ENCODE data around the gene IGF2R. TPM values are rescaled to one million over a fixed set of nuclear protein-coding genes. Genes with fewer than 3 reads are reported as not detected.

IGF2R gene
- total RNA-seq, 2 experiments from 2014 or later: 19.3 to 37.6 TPM

DNA sequence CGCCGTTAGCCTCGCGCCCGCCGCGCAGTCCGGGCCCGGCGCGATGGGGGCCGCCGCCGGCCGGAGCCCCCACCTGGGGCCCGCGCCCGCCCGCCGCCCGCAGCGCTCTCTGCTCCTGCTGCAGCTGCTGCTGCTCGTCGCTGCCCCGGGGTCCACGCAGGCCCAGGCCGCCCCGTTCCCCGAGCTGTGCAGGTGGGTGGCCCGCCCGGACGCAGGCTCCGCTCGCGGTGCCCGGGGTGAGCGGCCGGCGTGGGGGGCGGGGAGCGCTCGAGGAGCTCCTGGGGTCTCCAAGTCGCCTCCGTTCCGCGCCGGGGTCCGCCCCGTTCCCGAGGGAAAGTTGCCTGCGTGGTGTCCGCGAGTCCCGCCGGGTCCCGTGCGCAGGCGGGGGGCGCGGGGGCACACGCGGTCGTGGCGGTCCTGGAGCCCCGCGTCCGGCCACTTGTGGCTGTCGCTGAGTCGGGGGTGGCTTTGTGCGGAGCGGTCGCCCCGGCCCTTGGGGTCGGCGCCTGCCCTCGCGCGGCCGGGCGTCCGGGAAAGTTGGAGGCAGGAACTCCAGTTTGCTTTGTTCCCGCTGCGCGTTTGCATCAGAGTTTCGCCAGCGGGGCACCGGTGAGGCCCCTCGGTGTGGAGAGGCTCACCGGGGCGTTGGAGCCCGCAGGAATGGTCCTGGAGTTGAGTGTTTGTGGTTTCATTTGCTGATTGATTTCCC lies 476 bp downstream of the IGF2R start:
- Histone ChIP-seq H3K9me3 (ENCODE audit: low read length) (no peaks in the 10 kb centered on the region), H3K79me2 (ENCODE audit: insufficient read depth, low read depth, low read length) (peaks cover 45% of the 10 kb centered on the region; the same call in 1 of the 2 replicates), H3K4me2 (ENCODE audit: low read length) (peak overlapping the region; percentile 81), H3K27ac (ENCODE audit: low read depth, low read length, poor library complexity, severe bottlenecking) (no peak overlapping the region), H2AFZ (ENCODE audit: low read length) (no peak overlapping the region), H3K9me2 (ENCODE audit: insufficient read depth, low read length) (no peaks in the 10 kb centered on the region), H3K4me1 (ENCODE audit: insufficient read depth, low read length, poor library complexity, severe bottlenecking) (peaks cover 17% of the 10 kb centered on the region), H3K36me3 (ENCODE audit: insufficient read depth, low read length) (no peaks in the 10 kb centered on the region), H4K20me1 (ENCODE audit: insufficient read depth, low read length) (peaks cover 14% of the 10 kb centered on the region), H3K4me3 (ENCODE audit: low read depth, low read length, poor library complexity, severe bottlenecking) (peak overlapping the region; percentile 92)
- POLR2A ChIA-PET: interaction anchor here (1.2 to 1.6 kb wide), 2 partner anchors 13 to 113 kb away, joined by 3 to 6 read pairs; no protein-coding TSS in a partner anchor
- peak; percentile 35 for DNase-seq (ENCODE audit: low spot score)
- CTCF ChIA-PET (ENCODE audit: unreplicated experiment): no interaction called here
- intact Hi-C loops (cut with micrococcal nuclease; ENCODE audit: unreplicated experiment): loop anchor here (1.0 to 10.0 kb wide), 3 partner anchors 10 to 277 kb away; partner anchors contain the start of genes MRPL18 and SOD2
- TF ChIP-seq, protein P1, sequence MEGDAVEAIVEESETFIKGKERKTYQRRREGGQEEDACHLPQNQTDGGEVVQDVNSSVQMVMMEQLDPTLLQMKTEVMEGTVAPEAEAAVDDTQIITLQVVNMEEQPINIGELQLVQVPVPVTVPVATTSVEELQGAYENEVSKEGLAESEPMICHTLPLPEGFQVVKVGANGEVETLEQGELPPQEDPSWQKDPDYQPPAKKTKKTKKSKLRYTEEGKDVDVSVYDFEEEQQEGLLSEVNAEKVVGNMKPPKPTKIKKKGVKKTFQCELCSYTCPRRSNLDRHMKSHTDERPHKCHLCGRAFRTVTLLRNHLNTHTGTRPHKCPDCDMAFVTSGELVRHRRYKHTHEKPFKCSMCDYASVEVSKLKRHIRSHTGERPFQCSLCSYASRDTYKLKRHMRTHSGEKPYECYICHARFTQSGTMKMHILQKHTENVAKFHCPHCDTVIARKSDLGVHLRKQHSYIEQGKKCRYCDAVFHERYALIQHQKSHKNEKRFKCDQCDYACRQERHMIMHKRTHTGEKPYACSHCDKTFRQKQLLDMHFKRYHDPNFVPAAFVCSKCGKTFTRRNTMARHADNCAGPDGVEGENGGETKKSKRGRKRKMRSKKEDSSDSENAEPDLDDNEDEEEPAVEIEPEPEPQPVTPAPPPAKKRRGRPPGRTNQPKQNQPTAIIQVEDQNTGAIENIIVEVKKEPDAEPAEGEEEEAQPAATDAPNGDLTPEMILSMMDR (conservative IDR thresholded peaks at IDR 0.05; ENCODE audit: low read length): no peak
- TF ChIP-seq EZH2phosphoT487 (IDR thresholded peaks at IDR 0.05; ENCODE audit: borderline replicate concordance, low read depth, low read length): no peak
- no TSS peak for BruUV-seq (replicated peaks)

DNA sequence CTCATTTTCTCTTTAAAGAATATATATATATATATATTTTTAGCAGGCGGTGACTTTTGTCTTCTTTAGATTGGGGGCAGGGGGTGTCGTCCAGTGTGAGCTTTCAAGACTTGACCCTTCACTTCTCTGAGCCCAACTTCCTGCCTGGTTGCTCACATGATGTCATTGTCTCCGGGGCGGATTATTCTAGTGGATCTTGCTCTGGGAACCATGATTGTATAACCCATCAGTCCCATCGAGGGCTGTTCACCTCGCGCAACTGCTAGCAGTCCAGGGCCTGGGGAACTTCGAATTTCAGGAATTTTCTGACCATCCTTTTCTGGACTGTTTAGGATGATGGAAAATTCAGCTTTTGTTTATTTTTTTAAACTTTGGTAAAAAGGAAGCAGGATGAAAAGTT lies 1.0 kb downstream of the IGF2R start:
- no peaks in the 10 kb centered on the region for H3K36me3 ChIP-seq (ENCODE audit: insufficient read depth, low read length)
- H2AFZ ChIP-seq (ENCODE audit: low read length): no peak overlapping the region
- no TSS peak for BruUV-seq (replicated peaks)
- TF ChIP-seq, protein P1 (conservative IDR thresholded peaks at IDR 0.05; ENCODE audit: low read length): no peak
- TF ChIP-seq EZH2phosphoT487 (IDR thresholded peaks at IDR 0.05; ENCODE audit: borderline replicate concordance, low read depth, low read length): no peak
- H3K27ac ChIP-seq (ENCODE audit: low read depth, low read length, poor library complexity, severe bottlenecking): no peak overlapping the region
- CTCF ChIA-PET (ENCODE audit: unreplicated experiment): no interaction called here
- H3K9me3 ChIP-seq (ENCODE audit: low read length): no peaks in the 10 kb centered on the region
- H3K4me2 ChIP-seq (ENCODE audit: low read length): peak overlapping the region; percentile 81
- H3K4me3 ChIP-seq (ENCODE audit: low read depth, low read length, poor library complexity, severe bottlenecking): peak overlapping the region; percentile 92
- peaks cover 47% of the 10 kb centered on the region; the same call in 1 of the 2 replicates for H3K79me2 ChIP-seq (ENCODE audit: insufficient read depth, low read depth, low read length)
- intact Hi-C loops (cut with micrococcal nuclease; ENCODE audit: unreplicated experiment): loop anchor here (1.0 to 10.0 kb wide), 4 partner anchors 9 to 775 kb away; partner anchors contain the start of genes MRPL18 and SOD2
- peak; percentile 21 for DNase-seq (ENCODE audit: low spot score)
- peaks cover 14% of the 10 kb centered on the region for H4K20me1 ChIP-seq (ENCODE audit: insufficient read depth, low read length)
- POLR2A ChIA-PET: interaction anchor here (1.2 to 1.6 kb wide), 2 partner anchors 12 to 112 kb away, joined by 3 to 6 read pairs; no protein-coding TSS in a partner anchor
- H3K4me1 ChIP-seq (ENCODE audit: insufficient read depth, low read length, poor library complexity, severe bottlenecking): peaks cover 17% of the 10 kb centered on the region
- no peaks in the 10 kb centered on the region for H3K9me2 ChIP-seq (ENCODE audit: insufficient read depth, low read length)

DNA sequence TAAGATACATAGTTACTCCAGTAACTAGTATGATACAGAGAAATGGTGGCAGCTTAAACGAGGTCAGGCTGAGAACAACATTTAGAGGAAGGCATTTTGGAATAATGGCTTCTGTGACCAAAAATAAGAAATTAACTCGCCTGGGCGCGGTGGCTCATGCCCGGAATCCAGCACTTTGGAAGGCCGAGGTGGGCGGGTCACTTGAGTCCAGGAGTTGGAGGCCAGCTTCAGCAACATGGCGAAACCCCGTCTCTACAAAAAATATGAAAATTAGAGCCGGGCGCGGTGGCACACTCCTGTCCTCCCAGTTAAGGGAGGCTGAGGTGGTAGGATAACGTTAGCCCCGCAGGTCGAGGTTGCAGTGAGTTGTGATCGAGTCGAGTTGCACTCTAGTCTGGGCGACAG lies 1.8 kb downstream of the IGF2R start:
- intact Hi-C loops (cut with micrococcal nuclease; ENCODE audit: unreplicated experiment): loop anchor here (10.0 kb wide), 1 partner anchor 774 kb away; no protein-coding TSS in a partner anchor
- no peak for DNase-seq (ENCODE audit: low spot score)
- BruUV-seq (replicated peaks): no TSS peak
- Histone ChIP-seq H3K4me2 (ENCODE audit: low read length) (peak overlapping the region; percentile 81), H4K20me1 (ENCODE audit: insufficient read depth, low read length) (peaks cover 14% of the 10 kb centered on the region), H3K4me3 (ENCODE audit: low read depth, low read length, poor library complexity, severe bottlenecking) (peak overlapping the region; percentile 92), H3K27ac (ENCODE audit: low read depth, low read length, poor library complexity, severe bottlenecking) (no peak overlapping the region), H3K4me1 (ENCODE audit: insufficient read depth, low read length, poor library complexity, severe bottlenecking) (peaks cover 17% of the 10 kb centered on the region), H3K9me2 (ENCODE audit: insufficient read depth, low read length) (no peaks in the 10 kb centered on the region), H3K36me3 (ENCODE audit: insufficient read depth, low read length) (no peaks in the 10 kb centered on the region), H2AFZ (ENCODE audit: low read length) (no peak overlapping the region), H3K79me2 (ENCODE audit: insufficient read depth, low read depth, low read length) (peaks cover 53% of the 10 kb centered on the region; the same call in 1 of the 2 replicates), H3K9me3 (ENCODE audit: low read length) (no peaks in the 10 kb centered on the region)
- no peak for TF ChIP-seq EZH2phosphoT487 (IDR thresholded peaks at IDR 0.05; ENCODE audit: borderline replicate concordance, low read depth, low read length)
- TF ChIP-seq, protein P1 (conservative IDR thresholded peaks at IDR 0.05; ENCODE audit: low read length): no peak
- ChIA-PET POLR2A (no interaction called here), CTCF (ENCODE audit: unreplicated experiment) (no interaction called here)
